GM21619 (cell line): ENCODE results near the gene SLC12A7.
"Not testable (repeated sequence)": the region's sequence is repeated elsewhere in the genome, so short reads cannot be mapped to it uniquely, and the experiment has no call there.

ENCODE experiments used
- ATAC-seq: cut with Tn5 transposase; IDR thresholded peaks from one replicate; pipeline ENCODE4 v1.9.1; 2021; ENCODE audit not compliant: unreplicated experiment

Gene SLC12A7

DNA sequence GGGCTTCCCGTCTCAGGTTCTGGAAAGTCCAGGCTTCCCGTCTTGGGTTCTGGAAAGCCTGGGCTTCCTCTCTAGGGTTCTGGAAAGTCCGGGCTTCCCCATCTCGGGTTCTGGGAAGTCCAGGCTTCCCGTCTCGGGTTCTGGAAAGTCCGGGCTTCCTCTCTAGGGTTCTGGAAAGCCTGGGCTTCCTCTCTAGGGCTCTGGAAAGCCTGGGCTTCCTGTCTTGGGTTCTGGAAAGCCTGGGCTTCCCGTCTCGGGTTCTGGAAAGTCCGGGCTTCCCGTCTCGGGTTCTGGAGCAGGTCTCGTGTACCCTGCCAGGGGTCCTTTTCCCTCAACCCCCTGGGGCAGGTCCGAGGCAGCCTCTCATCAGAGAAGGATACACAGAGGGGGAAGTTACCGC is 28.8 kb downstream of the SLC12A7 start:
- not testable (repeated sequence) for ATAC-seq

DNA sequence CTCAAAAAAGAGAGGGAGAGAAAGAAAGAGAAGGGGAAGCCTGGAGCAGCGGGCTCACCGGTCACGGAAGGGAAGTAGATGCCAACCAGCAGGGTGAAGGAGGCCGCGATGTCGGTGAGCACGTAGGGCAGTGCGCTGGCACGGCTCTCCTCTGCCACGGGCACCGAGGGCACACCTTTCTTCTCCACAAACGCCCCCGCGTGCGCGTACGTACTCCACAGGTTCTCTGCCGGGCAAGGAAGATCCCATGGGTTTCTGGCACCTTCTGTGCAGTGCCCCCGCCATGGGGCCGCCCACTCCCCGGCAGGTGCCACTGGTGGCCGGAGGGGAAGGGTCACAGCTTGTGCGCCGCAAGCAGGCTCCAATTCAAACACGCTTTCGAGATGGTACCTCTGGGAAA is 30.3 kb downstream of the SLC12A7 start:
- ATAC-seq = no peak

DNA sequence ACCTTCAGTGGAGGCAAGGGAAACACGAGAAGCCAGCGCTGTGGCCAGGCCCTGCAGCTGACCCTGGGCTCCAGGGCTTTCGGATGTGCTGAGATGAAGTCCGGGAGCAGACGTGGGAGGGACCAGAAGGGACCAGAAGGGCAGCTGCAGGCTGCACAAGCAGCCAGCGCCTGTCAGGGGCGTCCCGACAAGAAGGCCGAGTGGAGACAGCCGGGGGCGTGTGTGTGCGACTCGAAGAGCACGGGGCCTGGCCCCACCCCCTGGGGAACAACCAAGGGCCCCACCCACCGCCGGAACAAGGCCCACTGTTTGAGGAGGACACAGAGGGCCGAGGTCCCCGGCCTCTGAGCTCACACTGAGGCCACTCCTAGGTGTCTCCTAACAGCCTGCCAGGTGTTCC is 31.4 kb downstream of the SLC12A7 start:
- no peak for ATAC-seq

DNA sequence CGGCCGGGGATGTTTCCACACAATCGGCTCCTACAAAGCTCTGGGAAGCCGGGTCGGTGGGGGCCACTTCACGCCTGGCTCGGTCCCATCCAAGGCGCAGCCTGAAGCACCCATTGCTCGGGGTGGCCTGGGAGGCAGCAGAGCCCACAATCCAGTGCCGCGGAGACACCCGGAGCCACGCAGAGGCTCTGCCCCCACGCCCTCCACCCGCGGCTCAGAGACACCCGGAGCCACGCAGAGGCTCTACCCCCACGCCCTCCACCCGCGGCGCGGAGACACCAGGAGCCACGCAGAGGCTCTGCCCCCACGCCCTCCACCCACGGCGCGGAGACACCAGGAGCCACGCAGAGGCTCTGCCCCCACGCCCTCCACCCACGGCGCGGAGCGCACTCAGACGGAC is 31.9 kb downstream of the SLC12A7 start:
- ATAC-seq = no peak

DNA sequence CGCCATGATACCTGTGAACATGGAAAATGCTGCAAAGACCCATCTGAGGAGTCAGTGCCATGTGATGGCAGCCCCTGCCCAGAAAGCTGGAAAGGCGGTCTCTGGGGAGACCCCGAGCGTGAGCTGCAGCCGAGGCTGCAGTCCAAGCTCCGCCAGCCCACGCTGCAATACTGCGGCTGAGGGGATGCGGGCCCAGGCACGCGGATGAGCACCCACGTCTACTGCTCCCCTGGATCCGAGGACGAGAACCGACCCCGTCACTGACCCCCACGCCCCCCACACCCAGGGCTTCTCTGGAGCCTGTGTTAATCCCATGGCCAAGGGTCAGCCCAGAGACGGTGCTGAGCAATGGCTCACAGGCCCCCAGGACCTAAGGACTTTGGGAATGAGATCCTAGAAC is 32.4 kb downstream of the SLC12A7 start:
- ATAC-seq = no peak

DNA sequence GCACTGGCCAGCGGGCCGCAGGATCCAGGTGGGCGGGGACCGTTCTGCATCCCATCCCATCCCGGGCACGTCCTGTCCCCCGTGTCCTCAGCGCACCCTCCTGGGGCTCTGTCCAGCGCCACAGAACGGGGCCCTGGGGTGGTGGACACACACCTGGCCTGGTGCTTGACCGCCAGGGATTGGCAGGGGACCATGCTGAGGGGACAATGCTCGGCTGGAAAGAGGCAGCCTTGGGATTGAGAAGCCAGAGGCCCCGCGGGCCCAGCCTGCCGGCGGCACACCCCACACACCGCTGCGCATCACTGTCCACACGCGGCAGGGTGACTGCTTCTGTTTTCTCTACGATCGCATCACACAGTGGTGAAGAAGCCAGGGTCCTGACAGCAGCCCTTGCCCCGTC is 33.0 kb downstream of the SLC12A7 start:
- no peak for ATAC-seq

DNA sequence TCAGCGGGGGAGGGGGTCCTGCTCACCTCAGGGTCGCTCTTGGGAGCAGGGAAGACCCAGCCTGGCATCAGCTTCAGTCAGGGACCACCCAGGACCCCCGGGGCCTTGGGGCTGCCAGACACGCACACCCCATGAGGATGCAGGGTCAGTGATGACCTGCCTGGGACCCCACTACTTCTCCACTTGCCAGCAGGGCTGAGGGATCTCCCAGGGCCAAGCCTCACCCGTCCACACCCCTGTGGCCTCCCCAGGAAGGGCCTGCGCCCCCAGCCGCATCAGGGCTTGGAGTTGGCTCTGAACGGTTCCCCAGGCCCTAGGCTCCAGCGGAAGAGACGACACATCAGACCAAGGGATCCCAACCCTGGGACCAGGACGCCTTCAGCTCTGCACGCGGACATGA is 33.7 kb downstream of the SLC12A7 start:
- no peak for ATAC-seq

DNA sequence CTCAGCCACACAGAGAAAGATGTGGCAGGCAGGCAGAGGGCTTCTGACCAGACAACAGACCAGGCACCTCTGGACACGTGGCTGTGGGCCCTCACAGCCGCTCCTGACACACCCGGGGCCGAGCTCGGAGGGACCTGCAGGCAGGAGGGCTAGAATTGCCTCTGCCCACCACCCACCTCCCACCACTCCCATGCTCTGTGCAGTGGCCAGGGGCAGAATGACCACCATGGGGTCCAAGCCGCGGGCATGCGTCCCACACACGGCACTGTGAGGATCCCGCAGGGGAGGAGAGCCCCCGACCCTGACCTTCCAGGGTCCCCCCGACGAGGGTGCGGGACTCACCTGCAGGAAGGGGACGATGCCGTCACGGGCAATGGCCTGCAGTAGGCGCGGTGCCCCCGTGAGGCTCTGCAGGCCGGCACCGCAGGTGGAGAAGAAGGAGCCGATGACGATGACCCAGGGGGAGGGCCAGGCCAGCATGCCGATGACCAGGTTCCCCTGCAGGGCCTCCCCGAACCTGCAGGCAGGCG is 34.3 kb downstream of the SLC12A7 start:
- ATAC-seq = no peak

DNA sequence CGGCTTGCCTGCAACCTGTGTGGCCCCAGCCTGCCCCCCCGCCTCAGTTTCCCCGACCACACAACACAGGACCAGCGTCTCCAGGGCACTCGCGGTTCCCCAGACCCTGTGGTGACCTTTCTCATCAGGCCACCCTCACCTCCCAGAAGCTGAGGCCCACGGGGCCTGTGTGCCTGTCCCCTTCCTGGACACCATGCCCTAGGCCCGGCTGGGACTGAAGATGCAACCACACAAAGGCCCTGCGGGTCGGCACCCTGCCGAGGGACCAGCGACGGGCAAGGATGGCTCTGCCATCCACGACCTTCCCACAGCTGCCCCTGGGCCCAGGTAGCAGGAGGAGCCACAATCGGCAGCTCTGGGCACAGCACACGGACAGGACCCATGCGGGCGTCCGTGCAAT is 34.8 kb downstream of the SLC12A7 start:
- no peak for ATAC-seq

DNA sequence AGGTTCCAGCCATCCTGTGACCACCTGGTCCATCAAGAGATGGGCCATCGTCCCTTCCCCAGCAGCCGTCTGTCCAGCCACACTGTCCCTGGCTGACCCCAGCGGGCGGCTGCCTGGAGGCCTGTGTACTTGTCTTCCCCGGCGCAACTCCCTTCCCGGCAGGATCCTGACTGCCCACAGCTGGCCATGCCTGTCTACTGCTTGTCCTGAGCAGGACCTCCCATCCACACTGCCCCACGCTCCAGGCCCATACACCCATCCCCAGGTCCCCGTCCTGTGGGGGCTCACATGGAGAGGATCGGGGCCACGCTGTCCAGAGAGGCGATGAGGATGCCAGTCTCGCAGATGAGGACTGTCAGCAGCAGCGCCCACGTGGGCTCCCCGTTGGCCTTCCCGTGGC is 35.5 kb downstream of the SLC12A7 start:
- no peak for ATAC-seq

DNA sequence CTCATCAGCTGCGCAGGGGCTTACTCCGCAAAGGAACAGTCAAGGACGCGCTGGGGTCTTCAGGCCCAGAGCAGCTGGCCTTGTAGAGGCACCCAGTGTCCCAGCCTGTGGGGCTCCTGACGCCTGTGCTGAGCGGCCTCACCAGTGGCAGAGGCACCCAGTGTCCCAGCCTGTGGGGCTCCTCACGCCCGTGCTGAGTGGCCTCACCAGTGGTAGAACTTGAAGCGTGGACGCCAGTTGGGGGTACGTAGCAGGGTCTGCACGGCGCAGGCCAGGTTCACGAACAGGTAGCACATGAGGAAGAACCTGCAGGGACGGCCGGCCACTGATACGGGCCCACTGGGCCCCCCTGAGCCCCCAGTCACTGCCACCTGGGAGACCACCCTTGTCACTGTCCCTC is 35.9 kb downstream of the SLC12A7 start:
- ATAC-seq = no peak

DNA sequence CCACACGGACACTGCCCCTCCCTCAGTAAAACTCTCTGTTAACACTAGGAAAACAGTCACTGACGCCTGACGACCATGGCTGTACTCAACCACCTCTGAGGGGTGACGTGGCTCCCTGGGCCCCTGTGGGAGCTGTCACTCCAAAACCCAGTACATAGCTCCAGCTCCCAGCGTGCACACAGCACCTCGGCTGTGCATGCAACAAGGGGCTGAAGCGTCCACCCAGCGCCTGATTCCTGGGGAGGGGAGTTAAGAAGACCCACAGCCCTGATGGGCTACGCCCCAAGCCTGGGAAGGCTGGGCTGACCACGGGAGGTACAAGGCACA is 36.3 kb downstream of the SLC12A7 start:
- no peak for ATAC-seq

DNA sequence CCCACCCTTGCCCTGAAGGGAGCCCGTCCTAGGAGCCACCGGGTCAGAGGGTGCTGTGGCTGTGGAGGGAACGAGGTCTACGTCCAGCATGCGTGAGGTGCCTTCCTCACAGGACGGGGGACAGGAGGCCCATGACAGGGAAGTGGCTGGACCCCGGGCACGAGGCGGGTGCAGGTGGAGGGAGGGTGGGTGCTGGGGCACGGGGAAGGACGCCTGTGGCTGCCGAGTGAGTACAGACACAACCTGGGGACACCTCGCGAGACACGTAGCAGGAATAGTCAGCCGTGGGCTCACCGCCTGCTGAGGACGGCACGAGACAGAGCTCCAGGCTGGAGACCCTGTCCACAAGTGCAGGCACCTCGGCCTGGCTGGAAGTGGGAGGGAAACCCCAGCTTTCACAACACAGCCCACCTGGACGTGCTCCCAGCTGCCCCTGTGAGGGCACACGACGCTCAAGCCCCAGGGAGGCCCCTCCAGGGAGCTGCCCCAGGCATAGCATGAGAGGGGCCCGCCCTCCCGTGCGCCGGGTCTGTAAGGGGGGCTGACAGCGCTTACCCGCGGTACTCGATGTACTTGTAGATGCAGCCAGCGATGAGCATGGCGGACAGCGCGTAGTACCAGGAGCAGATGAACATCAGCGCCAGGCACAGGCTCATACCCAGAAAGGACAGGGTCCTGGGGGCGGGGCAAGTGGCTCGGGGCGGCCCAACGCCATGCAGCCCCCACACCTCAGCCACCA is 36.9 kb downstream of the SLC12A7 start:
- no peak for ATAC-seq

DNA sequence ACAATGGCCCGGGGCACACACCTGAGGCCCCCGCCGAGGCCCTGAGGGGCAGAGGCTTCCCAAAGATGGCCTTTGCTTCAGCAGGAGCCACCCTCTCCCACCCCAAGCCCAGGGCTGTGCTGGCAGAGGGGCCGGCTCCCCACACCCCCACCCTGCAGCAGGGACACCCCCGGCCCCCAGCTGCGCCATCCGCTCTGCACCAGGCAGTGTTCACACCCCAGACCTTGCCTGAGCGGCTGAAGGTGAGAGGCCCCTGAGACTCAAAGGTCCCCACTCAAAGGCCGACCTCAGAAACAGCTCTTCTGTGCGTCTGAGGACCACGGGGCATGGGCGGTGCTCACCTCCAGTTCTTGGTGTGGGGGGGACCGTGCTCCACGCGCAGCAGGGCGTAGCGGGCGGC is 37.6 kb downstream of the SLC12A7 start:
- no peak for ATAC-seq

DNA sequence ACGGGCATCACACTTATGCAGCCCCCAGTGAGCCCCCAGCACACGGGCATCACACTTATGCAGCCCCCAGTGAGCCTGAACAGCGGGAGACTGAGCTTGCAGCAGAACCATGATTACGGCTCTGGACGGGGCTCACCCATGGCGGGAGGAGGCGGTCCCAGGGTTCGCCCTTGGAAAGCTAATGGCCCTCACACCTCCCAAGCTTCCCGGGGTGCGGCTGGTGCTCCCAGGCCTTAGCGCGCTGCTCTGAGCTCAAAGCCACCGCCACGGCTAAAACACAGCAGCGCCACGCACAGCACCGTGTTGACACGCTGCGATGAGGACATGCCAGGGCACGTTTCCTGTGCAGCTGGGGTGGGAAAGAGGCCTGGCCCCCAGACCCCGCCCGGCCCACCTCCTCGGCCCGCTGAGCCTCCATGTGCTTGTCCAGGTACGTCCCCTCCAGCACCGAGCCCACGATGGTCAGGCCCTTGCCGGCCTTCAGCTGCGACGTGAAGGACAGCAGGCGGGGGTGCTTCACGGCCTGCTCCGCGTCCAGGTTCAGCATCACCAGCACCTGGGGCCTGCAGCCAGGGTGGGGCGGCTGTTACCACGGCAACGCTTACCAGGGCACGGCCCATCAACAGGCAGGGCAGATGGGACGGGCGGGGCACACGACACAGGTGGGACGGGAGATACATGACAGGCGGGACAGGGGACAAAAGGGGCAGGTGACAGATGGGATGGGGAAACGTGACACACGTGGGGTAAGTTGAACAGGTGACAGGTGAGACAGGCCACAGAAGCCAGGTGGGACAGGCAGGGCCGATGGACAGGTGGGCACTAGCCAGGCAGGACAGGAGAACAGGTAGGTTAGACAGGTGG is 38.4 kb downstream of the SLC12A7 start:
- no peak for ATAC-seq

DNA sequence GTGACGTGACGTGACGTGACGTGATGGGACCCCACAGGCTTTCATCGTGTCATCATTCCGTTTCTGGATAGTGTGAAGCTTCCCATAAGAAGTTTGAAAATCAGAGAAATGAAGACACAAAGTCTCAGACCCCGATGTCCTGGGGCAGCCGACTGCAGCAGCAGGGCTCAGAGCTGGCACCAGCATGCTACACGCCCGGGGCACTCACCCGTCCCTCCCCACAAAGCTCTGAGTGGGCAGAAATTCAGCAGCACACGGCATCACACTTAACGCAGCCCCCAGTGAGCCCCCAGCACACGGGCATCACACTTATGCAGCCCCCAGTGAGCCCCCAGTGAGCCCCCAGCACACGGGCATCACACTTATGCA is 42.2 kb downstream of the SLC12A7 start:
- ATAC-seq = no peak

DNA sequence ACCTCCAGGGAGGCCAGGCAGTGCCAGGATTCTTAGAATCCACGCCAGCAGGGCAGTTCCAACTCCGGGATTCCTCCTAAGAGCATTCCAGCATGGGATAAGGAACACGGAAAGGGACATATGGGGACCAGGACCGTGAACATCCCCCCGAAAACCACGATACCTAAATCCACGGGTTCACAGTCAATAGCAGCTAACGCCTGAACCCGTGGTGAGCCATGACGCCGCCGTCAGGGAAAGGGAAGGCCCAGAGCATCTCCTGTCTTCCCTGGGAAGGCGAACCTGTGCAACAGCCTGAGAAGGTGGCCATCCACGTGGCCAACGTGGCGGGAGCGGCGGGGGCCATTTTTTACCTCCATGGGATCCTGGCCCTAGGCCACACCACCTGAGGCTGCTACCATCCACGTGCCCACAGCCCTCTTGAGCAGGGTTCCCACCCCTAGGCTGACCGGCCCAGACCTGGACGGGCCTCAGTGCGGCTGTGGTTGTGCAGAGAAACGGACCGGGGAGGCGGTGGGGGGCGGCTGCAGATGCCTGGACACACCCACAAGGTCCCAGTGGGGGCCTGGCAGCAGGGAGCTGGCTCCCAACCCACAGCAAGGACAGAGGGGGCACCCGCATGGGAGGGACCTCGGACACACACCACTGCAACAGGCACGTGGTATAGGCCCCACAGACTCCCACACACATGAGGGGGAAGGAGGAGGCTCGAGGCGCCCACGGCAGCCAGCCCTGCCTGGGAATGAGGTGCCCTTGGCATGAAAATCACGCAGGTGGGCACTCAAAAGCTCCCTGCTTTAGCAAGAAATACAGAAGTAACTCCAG is 42.8 kb downstream of the SLC12A7 start:
- ATAC-seq = no peak

DNA sequence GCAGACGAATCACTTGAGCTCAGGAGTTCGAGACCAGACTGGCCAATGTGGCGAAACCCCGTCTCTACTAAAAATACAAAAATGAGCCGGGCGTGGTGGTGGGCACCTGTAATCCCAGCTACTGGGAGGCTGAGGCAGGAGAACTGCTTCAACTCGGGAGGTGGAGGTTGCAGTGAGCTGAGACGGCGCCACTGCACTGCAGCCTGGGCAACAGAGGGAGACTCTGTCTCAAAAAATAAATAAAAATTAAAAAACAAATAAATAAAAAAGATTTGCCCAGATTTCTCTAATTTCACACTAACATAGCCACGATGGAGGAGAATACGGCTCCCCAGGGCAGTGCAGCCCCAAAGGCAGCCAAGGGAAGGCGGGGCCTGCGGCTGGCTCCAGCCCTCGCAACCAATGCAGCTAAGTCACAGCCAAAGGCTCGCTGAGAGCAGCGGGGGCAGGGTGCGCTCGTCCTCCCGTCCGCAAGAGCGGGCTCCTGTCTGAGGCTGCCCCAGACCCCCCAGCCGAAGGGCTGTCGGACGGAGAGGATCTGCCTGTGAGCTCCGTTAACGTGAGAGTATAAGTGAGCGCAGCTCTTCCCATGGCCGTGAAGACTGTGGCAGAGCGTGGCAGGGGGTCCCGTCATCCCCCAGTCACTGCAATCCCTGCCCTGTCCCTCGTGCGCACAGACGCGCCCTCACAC is 43.5 kb downstream of the SLC12A7 start:
- no peak for ATAC-seq

DNA sequence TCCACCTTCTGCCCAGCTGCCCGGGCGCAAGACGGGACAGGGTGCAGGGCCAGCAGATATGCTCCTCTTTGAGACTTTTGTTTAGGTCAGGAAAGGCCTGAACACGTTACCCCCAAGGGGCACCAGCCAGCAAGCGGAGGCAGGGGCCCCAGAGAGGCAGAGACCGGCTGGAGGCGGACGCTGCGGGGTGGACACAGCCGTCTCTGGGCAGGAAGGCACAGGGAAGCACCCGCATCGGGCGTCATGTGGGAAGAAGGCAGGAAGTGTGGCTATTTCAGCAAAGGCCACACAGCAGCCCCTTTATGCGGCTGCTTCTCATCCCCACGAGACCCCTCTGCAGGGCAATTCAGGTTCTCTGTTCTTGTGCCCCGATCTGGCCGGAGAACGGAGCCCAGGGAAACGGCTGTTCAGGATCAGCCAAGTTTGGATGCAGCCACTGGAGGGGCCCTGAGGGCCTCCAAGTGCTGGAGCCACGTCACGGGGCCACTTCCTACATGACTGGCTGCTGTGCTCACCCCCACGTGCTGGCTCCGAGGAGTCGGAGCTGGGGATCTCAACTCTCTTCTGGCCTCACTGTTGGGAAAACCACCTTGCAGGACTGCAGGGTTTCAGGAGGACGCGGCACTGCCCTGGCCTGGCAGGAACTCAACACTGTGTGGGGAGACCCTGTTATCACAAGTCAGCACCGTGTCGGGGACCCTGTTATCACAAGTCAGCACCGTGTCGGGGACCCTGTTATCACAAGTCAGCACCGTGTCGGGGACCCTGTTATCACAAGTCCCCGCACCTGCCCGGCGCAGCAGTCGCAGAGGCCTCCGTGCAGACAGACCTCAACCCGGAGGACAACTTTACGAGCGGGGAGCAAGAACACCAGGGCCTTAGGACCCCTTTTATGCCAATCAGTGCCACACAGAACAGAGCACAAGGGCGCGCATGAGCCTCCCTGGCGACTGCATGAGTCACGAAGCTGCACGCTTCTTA is 44.4 kb downstream of the SLC12A7 start:
- no peak for ATAC-seq

DNA sequence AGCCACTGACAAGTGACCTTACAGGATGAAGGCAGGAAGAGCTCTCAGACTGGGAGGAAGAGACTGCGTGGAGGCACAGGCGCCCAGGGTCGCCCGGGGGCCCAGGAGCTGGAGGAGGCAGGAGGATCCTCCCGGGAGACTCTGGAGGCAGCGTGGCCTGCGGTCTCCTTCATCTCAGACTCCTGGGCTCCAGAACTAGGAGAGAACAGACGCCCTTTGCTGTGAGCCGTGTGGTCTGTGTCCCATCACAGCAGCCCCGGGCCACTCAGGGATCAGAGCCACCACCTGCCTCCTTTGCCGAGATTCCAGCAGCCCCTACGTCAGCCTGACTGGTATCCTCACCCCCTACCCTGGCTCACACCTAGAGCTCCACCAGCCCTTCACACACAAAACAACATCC is 45.2 kb downstream of the SLC12A7 start:
- no peak for ATAC-seq
